Lung microvascular endothelial cell (primary cell): ENCODE results near the gene AOX1. TPM values are rescaled to one million over a fixed set of nuclear protein-coding genes. Genes with fewer than 3 reads are reported as not detected.
"Not testable (repeated sequence)": the region's sequence is repeated elsewhere in the genome, so short reads cannot be mapped to it uniquely, and the experiment has no call there.

ENCODE experiments used
- DNase-seq, 2 donors: peaks; one replicate each; pipeline versions ENCODE4 v3.0.0 to v3.0.0-alpha.2; 2010; ENCODE audit warnings: low read depth in 2 of 2
- total RNA-seq: library from RNA; depleted of rRNA; stranded (reverse); fragments of >200 nt; gene quantifications from 2 replicates; pipeline ENCODE4 v1.2.1, GENCODE V29; 2014

Gene AOX1
- total RNA-seq, 1 donor from 2014 or later, result 0.20 TPM

GRCh38 chr2:200602584-200602983 is 16.8 kb downstream of the AOX1 start:
- no peak for DNase-seq

- DNase-seq, result peak in 1 of 2 donors; percentile 67
Measured at GRCh38 chr2:200603972-200604371, 18.2 kb downstream of the AOX1 start.

- DNase-seq, result no peak
Measured at GRCh38 chr2:200604571-200605255, 18.9 kb downstream of the AOX1 start.

- DNase-seq, result no peak
Measured at GRCh38 chr2:200608341-200609027, 22.7 kb downstream of the AOX1 start.

- peak in 1 of 2 donors; percentile 59 for DNase-seq
Measured at GRCh38 chr2:200609028-200609614, 23.3 kb downstream of the AOX1 start.

- DNase-seq, result not testable (repeated sequence)
Measured at GRCh38 chr2:200610217-200610616, 24.4 kb downstream of the AOX1 start.

GRCh38 chr2:200613692-200614091 is 27.9 kb downstream of the AOX1 start:
- DNase-seq, result no peak

- peak in 1 of 2 donors; percentile 55 for DNase-seq
Measured at GRCh38 chr2:200614249-200614648, 28.4 kb downstream of the AOX1 start.

GRCh38 chr2:200615247-200615646 is 29.4 kb downstream of the AOX1 start:
- DNase-seq, result peak in 1 of 2 donors; percentile 79

- no peak for DNase-seq
Measured at GRCh38 chr2:200616193-200616592, 30.4 kb downstream of the AOX1 start.

GRCh38 chr2:200616656-200617055 is 30.8 kb downstream of the AOX1 start:
- no peak for DNase-seq

- DNase-seq, result peak in 1 of 2 donors; percentile 48
Measured at GRCh38 chr2:200617156-200618053, 31.6 kb downstream of the AOX1 start.

- DNase-seq, result no peak
Measured at GRCh38 chr2:200618054-200618419, 32.2 kb downstream of the AOX1 start.

GRCh38 chr2:200618590-200619021 is 32.8 kb downstream of the AOX1 start:
- DNase-seq, result peak in 1 of 2 donors; percentile 56

GRCh38 chr2:200619279-200619678 is 33.5 kb downstream of the AOX1 start:
- DNase-seq, result no peak

- DNase-seq, result no peak
Measured at GRCh38 chr2:200620606-200621390, 35.0 kb downstream of the AOX1 start.

GRCh38 chr2:200622106-200622505 is 36.3 kb downstream of the AOX1 start:
- DNase-seq, result no peak

GRCh38 chr2:200624026-200624425 is 38.2 kb downstream of the AOX1 start:
- DNase-seq, result no peak

GRCh38 chr2:200624658-200625057 is 38.8 kb downstream of the AOX1 start:
- DNase-seq, result peak in 1 of 2 donors; percentile 33

GRCh38 chr2:200625282-200625681 is 39.5 kb downstream of the AOX1 start:
- DNase-seq, result no peak

- no peak for DNase-seq
Measured at GRCh38 chr2:200625958-200626363, 40.1 kb downstream of the AOX1 start.
